Measurements from ENCODE around the gene FBXO28.

GRCh38 chr1:224141693-224142092, 27.8 kb downstream of the FBXO28 start:
- TF ChIP-seq EZH2 (IDR thresholded peaks at IDR 0.05; ENCODE audit: insufficient read depth, low read length) (no peak), CTCF (IDR thresholded peaks at IDR 0.05; ENCODE audit: insufficient read depth, low read depth, low read length) (no peak)

Data from astrocyte (in vitro differentiated cells and primary cell).